ENCODE results near the gene ZFPL1. TPM values are rescaled to one million over a fixed set of nuclear protein-coding genes. Genes with fewer than 3 reads are reported as not detected.

ZFPL1 gene
- total and polyA plus RNA-seq, 9 of the 15 experiments (the other 6 are each of a cell fraction or from before 2014, with no cell fraction given), result 3.7 to 37.5 (median 22.7) TPM

GRCh38 chr11:65134240-65134951 is 50.4 kb downstream of the ZFPL1 start, which contains the start of gene SYVN1 (continued):
- no peak for TF ChIP-seq RNF219 (CRISPR knock-in tag; IDR thresholded peaks at IDR 0.05)
- TF ChIP-seq, protein P1, sequence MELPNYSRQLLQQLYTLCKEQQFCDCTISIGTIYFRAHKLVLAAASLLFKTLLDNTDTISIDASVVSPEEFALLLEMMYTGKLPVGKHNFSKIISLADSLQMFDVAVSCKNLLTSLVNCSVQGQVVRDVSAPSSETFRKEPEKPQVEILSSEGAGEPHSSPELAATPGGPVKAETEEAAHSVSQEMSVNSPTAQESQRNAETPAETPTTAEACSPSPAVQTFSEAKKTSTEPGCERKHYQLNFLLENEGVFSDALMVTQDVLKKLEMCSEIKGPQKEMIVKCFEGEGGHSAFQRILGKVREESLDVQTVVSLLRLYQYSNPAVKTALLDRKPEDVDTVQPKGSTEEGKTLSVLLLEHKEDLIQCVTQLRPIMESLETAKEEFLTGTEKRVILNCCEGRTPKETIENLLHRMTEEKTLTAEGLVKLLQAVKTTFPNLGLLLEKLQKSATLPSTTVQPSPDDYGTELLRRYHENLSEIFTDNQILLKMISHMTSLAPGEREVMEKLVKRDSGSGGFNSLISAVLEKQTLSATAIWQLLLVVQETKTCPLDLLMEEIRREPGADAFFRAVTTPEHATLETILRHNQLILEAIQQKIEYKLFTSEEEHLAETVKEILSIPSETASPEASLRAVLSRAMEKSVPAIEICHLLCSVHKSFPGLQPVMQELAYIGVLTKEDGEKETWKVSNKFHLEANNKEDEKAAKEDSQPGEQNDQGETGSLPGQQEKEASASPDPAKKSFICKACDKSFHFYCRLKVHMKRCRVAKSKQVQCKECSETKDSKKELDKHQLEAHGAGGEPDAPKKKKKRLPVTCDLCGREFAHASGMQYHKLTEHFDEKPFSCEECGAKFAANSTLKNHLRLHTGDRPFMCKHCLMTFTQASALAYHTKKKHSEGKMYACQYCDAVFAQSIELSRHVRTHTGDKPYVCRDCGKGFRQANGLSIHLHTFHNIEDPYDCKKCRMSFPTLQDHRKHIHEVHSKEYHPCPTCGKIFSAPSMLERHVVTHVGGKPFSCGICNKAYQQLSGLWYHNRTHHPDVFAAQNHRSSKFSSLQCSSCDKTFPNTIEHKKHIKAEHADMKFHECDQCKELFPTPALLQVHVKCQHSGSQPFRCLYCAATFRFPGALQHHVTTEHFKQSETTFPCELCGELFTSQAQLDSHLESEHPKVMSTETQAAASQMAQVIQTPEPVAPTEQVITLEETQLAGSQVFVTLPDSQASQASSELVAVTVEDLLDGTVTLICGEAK (IDR thresholded peaks at IDR 0.05), result peak; percentile 97
- TF ChIP-seq, protein P1 (CRISPR knock-in tag; IDR thresholded peaks at IDR 0.05), result no peak
- peak; percentile 72 to 75 for TF ChIP-seq NRF1 (conservative IDR thresholded peaks at IDR 0.05 in 1 of 2, IDR thresholded peaks at IDR 0.05 in 1 of 2)
- TF ChIP-seq CBX8 (IDR thresholded peaks at IDR 0.05; ENCODE audit: borderline replicate concordance, extremely low read depth, low read depth, low read length, poor library complexity, severe bottlenecking), result no peak
- TF ChIP-seq BCOR (IDR thresholded peaks at IDR 0.05), result no peak
- TF ChIP-seq, protein P2, sequence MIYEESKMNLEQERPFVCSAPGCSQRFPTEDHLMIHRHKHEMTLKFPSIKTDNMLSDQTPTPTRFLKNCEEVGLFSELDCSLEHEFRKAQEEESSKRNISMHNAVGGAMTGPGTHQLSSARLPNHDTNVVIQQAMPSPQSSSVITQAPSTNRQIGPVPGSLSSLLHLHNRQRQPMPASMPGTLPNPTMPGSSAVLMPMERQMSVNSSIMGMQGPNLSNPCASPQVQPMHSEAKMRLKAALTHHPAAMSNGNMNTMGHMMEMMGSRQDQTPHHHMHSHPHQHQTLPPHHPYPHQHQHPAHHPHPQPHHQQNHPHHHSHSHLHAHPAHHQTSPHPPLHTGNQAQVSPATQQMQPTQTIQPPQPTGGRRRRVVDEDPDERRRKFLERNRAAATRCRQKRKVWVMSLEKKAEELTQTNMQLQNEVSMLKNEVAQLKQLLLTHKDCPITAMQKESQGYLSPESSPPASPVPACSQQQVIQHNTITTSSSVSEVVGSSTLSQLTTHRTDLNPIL (CRISPR knock-in tag; IDR thresholded peaks at IDR 0.05), result no peak
- TF ChIP-seq KHSRP (IDR thresholded peaks at IDR 0.05), result no peak
- peak; percentile 76 for TF ChIP-seq MYC (IDR thresholded peaks at IDR 0.05; ENCODE audit: low read depth, low read length)
- TF ChIP-seq MYC (CRISPR knock-in tag; IDR thresholded peaks at IDR 0.05; ENCODE audit: borderline replicate concordance, low read depth), result peak; percentile 89; the same call in 1 of the 2 replicates
- TF ChIP-seq, protein P3, sequence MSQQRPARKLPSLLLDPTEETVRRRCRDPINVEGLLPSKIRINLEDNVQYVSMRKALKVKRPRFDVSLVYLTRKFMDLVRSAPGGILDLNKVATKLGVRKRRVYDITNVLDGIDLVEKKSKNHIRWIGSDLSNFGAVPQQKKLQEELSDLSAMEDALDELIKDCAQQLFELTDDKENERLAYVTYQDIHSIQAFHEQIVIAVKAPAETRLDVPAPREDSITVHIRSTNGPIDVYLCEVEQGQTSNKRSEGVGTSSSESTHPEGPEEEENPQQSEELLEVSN (IDR thresholded peaks at IDR 0.05; ENCODE audit: borderline replicate concordance in 1 of 2, extremely low read depth in 1 of 2, insufficient read depth in 1 of 2, insufficient read length in 1 of 2, low read depth in 1 of 2, low read length in 1 of 2, poor library complexity in 1 of 2, severe bottlenecking in 1 of 2), result peak in 1 of 2 experiments; percentile 47
- peak; percentile 71; the same call in 1 of the 2 replicates for TF ChIP-seq ZNF586 (CRISPR knock-in tag; conservative IDR thresholded peaks at IDR 0.05)

Measured in K562 (cell line).